ENCODE measurements around the gene DENND2C.
A peak's percentile ranks its signal among the peaks of the same experiment; 100 is the strongest.

DENND2C gene

GRCh38 chr1:114669562-114670082 lies at the start of gene DENND2C:
Gene DENND2C (minus strand): TSS chr1:114670049. CDS start chr1:114625984, 44,065 bp downstream.
- TF ChIP-seq POLR2A (IDR thresholded peaks at IDR 0.05; ENCODE audit: low read depth, low read length): no peak
- no peak for FAIRE-seq
- no peak for DNase-seq (ENCODE audit: insufficient read length, low spot score)

- FAIRE-seq: no peak
These were observed 49.6 kb upstream of the DENND2C start for GRCh38 chr1:114719424-114719787.

GRCh38 chr1:114718661-114719423 lies 49.0 kb upstream of the DENND2C start:
- no peak for FAIRE-seq
- peak; percentile 4 for DNase-seq (ENCODE audit: insufficient read length, low spot score)
- TF ChIP-seq POLR2A (IDR thresholded peaks at IDR 0.05; ENCODE audit: low read depth, low read length): no peak

More at GRCh38 chr1:114719424-114719787, 49.6 kb upstream of the DENND2C start:
- TF ChIP-seq POLR2A (IDR thresholded peaks at IDR 0.05; ENCODE audit: low read depth, low read length): no peak
- DNase-seq (ENCODE audit: insufficient read length, low spot score): peak; percentile 3

GRCh38 chr1:114716304-114717170 lies 46.7 kb upstream of the DENND2C start, which contains the start of gene NRAS:
Gene NRAS (minus strand): TSS chr1:114716771. CDS start chr1:114716160, 611 bp downstream.
- peak; percentile 82 for FAIRE-seq
- 0 out of 2 replicates have a peak, but pooled peaks have one; percentile 31 for TF ChIP-seq POLR2A (IDR thresholded peaks at IDR 0.05; ENCODE audit: low read depth, low read length)
- DNase-seq (ENCODE audit: insufficient read length, low spot score): peak; percentile 68

- FAIRE-seq: peak; percentile 11
- no peak for DNase-seq (ENCODE audit: insufficient read length, low spot score)
- no peak for TF ChIP-seq POLR2A (IDR thresholded peaks at IDR 0.05; ENCODE audit: low read depth, low read length)
These were observed 46.1 kb upstream of the DENND2C start for GRCh38 chr1:114715952-114716303.

- no peak for DNase-seq (ENCODE audit: insufficient read length, low spot score)
- no peak for TF ChIP-seq POLR2A (IDR thresholded peaks at IDR 0.05; ENCODE audit: low read depth, low read length)
- FAIRE-seq: no peak
These were observed 43.1 kb upstream of the DENND2C start for GRCh38 chr1:114712977-114713376.

GRCh38 chr1:114710360-114710759 lies 40.5 kb upstream of the DENND2C start:
- FAIRE-seq (no peak), DNase-seq (ENCODE audit: insufficient read length, low spot score) (no peak)
- no peak for TF ChIP-seq POLR2A (IDR thresholded peaks at IDR 0.05; ENCODE audit: low read depth, low read length)

GRCh38 chr1:114707604-114708003 lies 37.8 kb upstream of the DENND2C start:
- TF ChIP-seq POLR2A (IDR thresholded peaks at IDR 0.05; ENCODE audit: low read depth, low read length): no peak
- FAIRE-seq (no peak), DNase-seq (ENCODE audit: insufficient read length, low spot score) (no peak)

- no peak for DNase-seq (ENCODE audit: insufficient read length, low spot score)
- FAIRE-seq: no peak
- TF ChIP-seq POLR2A (IDR thresholded peaks at IDR 0.05; ENCODE audit: low read depth, low read length): no peak
These were observed 33.4 kb upstream of the DENND2C start for GRCh38 chr1:114703242-114703641.

GRCh38 chr1:114702737-114703136 lies 32.9 kb upstream of the DENND2C start:
- TF ChIP-seq POLR2A (IDR thresholded peaks at IDR 0.05; ENCODE audit: low read depth, low read length): no peak
- FAIRE-seq: no peak
- no peak for DNase-seq (ENCODE audit: insufficient read length, low spot score)

GRCh38 chr1:114701931-114702330 lies 32.1 kb upstream of the DENND2C start:
- DNase-seq (ENCODE audit: insufficient read length, low spot score) (no peak), FAIRE-seq (no peak)
- no peak for TF ChIP-seq POLR2A (IDR thresholded peaks at IDR 0.05; ENCODE audit: low read depth, low read length)

- FAIRE-seq: no peak
- DNase-seq (ENCODE audit: insufficient read length, low spot score): no peak
- TF ChIP-seq POLR2A (IDR thresholded peaks at IDR 0.05; ENCODE audit: low read depth, low read length): no peak
These were observed 30.3 kb upstream of the DENND2C start for GRCh38 chr1:114700036-114700600.

- no peak for FAIRE-seq
- TF ChIP-seq POLR2A (IDR thresholded peaks at IDR 0.05; ENCODE audit: low read depth, low read length): no peak
- no peak for DNase-seq (ENCODE audit: insufficient read length, low spot score)
These were observed 27.0 kb upstream of the DENND2C start for GRCh38 chr1:114696810-114697209.
